GM18907 (cell line): ENCODE data around the gene HLA-DQA2.
"Not testable (repeated sequence)": the region's sequence is repeated elsewhere in the genome, so short reads cannot be mapped to it uniquely, and the experiment has no call there.

ENCODE experiments used
- ATAC-seq: cut with Tn5 transposase; IDR thresholded peaks from one replicate; pipeline ENCODE4 v1.9.1; 2021; ENCODE audit warnings: mild to moderate bottlenecking, moderate library complexity; ENCODE audit not compliant: unreplicated experiment

HLA-DQA2 gene

DNA sequence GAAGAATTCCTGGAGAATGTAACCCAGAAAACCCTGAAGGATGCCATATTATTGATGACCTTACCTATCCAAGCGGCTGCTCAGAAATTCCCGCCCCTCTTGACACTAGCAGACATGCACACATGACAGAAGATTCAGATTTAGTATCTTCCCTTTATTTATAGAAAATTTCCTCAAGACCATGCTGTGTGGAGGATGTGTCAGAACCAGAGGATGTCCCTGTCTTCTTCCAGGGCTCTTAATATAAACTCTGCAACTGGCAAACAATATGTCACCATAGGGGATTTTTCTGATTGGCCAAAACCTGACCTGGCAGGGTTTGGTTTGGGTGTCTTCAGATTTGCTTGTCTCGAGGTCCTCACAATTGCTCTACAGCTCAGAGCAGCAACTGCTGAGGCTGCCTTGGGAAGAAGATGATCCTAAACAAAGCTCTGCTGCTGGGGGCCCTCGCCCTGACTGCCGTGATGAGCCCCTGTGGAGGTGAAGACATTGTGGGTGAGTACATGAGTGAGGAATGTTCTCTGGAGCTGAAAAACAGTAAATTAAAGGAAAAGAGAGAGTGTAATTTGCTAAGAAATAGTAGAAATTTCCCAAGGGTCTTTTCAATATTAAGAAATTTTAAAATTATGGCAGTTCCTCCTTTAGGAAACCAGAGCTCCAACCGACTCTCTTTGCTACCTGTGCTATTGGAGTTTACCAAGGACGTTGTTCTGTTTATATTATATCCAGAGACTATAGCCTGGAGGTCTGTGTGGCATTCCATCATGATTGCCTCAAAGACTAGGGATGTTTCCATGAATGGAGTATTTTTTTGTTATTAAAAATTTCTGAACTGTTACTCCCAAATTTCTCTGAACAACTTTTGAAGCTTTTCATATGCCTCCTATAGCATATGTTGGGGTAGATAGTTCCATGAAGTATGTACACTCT is at the start of gene HLA-DQA2:
TSS of gene HLA-DQA2 (plus strand) at position 361 of the 930 bp plus-strand sequence. CDS start at position 414, 53 bp downstream.
- ATAC-seq, result no peak

DNA sequence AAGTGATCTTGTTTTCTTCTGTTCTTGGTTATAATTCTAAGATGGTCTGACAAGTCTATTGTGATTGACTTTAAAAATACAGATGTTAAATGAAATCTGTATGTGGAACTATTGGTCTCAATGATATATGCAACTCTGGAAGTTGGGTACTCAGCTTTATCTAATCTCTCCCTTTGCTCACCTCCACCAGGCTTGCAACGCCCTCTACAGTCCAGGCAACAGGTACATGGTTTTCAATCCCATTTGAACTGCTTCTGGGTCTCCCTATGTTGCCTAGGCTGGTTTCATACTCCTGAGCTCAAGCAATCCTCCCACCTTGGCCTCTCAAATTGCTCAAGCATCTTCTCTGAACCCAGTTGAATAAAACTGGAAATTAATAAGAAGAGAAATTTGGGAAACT is 49.2 kb upstream of the HLA-DQA2 start:
- no peak for ATAC-seq

GRCh38 chr6:32697031-32697430 is 44.2 kb upstream of the HLA-DQA2 start:
- ATAC-seq, result no peak

- no peak for ATAC-seq
Measured at GRCh38 chr6:32700391-32701040, 40.7 kb upstream of the HLA-DQA2 start.

GRCh38 chr6:32703347-32703746 is 37.8 kb upstream of the HLA-DQA2 start:
- no peak for ATAC-seq

- ATAC-seq, result not testable (repeated sequence)
Measured at GRCh38 chr6:32705164-32705563, 36.0 kb upstream of the HLA-DQA2 start.

- no peak for ATAC-seq
Measured at GRCh38 chr6:32709625-32710024, 31.6 kb upstream of the HLA-DQA2 start.

- no peak for ATAC-seq
Measured at GRCh38 chr6:32713241-32713640, 27.9 kb upstream of the HLA-DQA2 start.

- no peak for ATAC-seq
Measured at GRCh38 chr6:32716396-32716795, 24.8 kb upstream of the HLA-DQA2 start.

DNA sequence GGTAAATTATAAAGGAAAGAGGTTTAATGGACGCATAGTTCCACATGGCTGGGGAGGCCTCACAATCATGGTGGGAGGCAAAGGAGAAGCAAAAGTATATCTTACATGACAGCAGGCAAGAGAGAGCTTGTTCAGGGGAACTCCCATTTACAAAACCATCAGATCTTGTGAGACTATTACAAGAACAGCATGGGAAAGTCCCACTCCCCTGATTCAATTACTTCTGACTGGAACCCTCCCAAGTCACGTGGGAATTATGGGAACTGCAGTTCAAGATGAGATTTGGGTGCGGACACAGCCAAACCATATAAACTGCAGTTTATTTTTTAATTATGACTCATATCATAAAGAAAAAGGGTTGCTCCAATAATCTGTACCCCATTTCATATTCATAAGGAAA is 22.3 kb upstream of the HLA-DQA2 start:
- no peak for ATAC-seq

GRCh38 chr6:32738126-32738525 is 3.1 kb upstream of the HLA-DQA2 start:
- ATAC-seq, result no peak

- ATAC-seq, result no peak
Measured at GRCh38 chr6:32742374-32742773, 1.2 kb downstream of the HLA-DQA2 start.

GRCh38 chr6:32744776-32745175 is 3.6 kb downstream of the HLA-DQA2 start:
- ATAC-seq, result no peak

- ATAC-seq, result not testable (repeated sequence)
Measured at GRCh38 chr6:32745649-32746048, 4.5 kb downstream of the HLA-DQA2 start.

DNA sequence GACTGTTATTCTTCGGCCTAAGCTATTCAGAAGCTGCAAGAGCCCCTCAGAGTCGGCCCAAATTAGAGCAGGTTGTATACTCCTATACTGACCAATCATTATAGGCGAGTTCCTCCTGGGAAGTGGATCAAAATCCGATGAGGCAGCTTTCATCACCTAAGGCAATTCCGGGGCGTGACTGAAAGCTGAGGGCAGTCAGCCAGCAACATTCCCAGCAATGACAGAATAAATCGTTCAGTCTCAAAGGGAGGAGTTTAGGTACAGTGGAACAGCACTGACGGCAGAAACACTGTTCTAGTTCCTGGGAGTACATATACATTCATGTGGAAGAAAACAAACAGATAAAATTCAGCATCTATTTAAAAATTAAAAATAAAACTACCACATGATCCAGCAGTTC is 11.4 kb downstream of the HLA-DQA2 start:
- ATAC-seq, result no peak

- no peak for ATAC-seq
Measured at GRCh38 chr6:32759669-32760068, 18.5 kb downstream of the HLA-DQA2 start.

DNA sequence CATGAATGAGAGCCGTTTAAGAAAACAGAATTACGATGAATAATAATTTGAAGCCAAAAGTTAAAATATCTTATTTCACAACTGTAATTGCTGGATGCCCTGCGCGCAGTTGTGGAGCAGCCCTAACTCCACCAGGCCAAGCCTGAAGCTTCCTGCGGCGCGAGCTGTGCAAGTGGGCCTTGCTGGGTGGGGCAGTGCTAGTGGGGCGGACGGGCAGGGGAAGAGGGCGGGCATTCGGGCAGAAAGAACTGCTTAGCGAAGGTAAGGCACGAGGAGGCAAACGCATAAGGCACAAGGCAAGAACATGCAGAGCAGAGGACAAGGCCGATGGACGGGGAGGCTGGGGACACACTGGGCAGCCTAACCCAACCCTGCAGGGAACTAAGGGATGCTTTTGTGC is 19.9 kb downstream of the HLA-DQA2 start:
- no peak for ATAC-seq

GRCh38 chr6:32761548-32761947 is 20.4 kb downstream of the HLA-DQA2 start:
- no peak for ATAC-seq

GRCh38 chr6:32763421-32763820 is 22.2 kb downstream of the HLA-DQA2 start, which contains the start of gene HLA-DQB2:
Gene HLA-DQB2 (minus strand): TSS chr6:32763532. CDS start chr6:32763470, 62 bp downstream.
- no peak for ATAC-seq

GRCh38 chr6:32764048-32764447 is 22.9 kb downstream of the HLA-DQA2 start:
- ATAC-seq, result no peak

DNA sequence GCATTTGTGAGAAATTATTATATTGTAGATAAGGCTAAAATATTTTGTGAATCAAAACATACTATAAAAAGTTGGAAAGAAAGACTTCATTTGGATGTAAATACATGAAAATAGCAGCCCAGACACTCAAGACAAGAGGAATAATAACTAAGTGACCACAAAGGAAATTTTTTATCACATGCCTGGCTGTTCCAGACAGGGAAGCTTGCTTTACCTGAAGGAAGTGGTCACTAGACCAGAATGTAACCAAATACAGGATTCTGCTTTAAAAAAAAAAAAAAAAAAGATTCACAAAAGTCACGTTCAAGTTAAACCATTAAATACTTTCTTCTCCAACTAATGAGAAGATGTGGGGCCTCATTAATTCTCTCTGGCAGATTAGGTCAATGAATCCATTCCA is 31.5 kb downstream of the HLA-DQA2 start:
- ATAC-seq, result no peak

DNA sequence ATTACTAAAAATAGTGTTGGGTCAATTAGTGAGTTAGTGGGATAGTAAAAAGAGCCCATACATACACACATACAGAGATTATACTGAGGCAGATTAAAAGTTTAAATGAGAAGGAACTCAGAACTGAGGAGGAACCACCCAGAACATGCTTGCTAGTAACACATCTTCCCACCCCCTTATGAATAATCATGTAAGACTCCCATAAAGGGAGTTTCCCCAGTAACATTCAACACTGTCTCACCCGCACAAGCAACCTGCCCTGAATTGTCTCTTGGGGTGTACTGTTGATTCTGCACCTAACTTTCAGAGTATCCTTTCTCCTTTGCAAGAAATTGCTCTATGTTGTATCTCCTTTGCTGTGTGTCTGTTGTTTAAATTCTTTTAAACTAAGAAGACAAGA is 33.2 kb downstream of the HLA-DQA2 start:
- no peak for ATAC-seq
